ENCODE results near the gene IL18RAP. TPM values are rescaled to one million over a fixed set of nuclear protein-coding genes. Genes with fewer than 3 reads are reported as not detected.

Gene IL18RAP
- total and polyA plus RNA-seq, 2 donors (not counting 3 experiments of a cell fraction or from before 2014, with no cell fraction given), result 0.03 TPM; not detected in 1

DNA sequence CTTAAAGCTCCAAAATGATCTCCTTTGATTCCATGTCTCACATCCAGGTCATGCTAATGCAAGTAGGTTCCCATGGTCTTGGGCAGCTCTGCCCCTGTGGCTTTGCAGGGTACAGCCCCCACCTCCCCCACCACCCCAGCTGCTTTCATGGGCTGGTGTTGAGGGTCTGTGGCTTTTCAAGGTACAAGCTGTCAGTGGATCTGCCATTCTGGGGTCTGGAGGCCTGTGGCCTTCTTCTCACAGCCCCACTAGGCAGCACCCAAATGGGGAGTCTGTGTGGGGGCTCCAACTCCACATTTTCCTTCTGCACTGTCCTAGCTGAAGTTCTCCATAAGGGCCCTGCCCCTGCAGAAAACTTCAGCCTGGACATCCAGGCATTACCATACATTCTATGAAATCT, 69.0 kb downstream of the IL18RAP start:
- intact Hi-C loops (cut with micrococcal nuclease), result no loop called here
- Histone ChIP-seq H3K27ac (ENCODE audit: insufficient read depth, low read depth, low read length) (no peak overlapping the region), H3K4me3 (replicated peaks in 1 of 3; ENCODE audit: insufficient read depth in 1 of 3, low read depth in 1 of 3, low read length in 3 of 3) (no peak overlapping the region), H3K9ac (replicated peaks; ENCODE audit: extremely low read depth, insufficient read depth, low read length) (no peak overlapping the region), H3K4me1 (ENCODE audit: control insufficient read depth, extremely low read depth, insufficient read depth, low read length) (no peaks in the 10 kb centered on the region), H3K79me2 (ENCODE audit: control insufficient read depth, insufficient read depth, low read length) (no peaks in the 10 kb centered on the region), H2AFZ (ENCODE audit: low read depth, low read length) (no peak overlapping the region), H3K36me3 (ENCODE audit: control insufficient read depth in 2 of 2, extremely low read depth in 1 of 2, insufficient read depth in 2 of 2, low read length in 2 of 2) (no peaks in the 10 kb centered on the region), H3K4me2 (ENCODE audit: insufficient read depth, low read length) (no peak overlapping the region), H3K9me1 (replicated peaks; ENCODE audit: control insufficient read depth, extremely low read depth, insufficient read depth, low read length) (no peaks in the 10 kb centered on the region), H3K27me3 (ENCODE audit: control insufficient read depth in 2 of 2, insufficient read depth in 2 of 2, low read length in 2 of 2) (peaks cover 5 to 27% of the 10 kb centered on the region in 2 experiments), H3K9me3 (replicated peaks; ENCODE audit: control insufficient read depth, insufficient read depth, low read length) (no peaks in the 10 kb centered on the region), H4K20me1 (replicated peaks; ENCODE audit: control insufficient read depth, extremely low read depth, insufficient read depth, low read length) (no peaks in the 10 kb centered on the region)
- ChIA-PET POLR2A (no interaction called here), CTCF (interaction anchor here (1.1 to 3.6 kb wide), 2 partner anchors 19 to 124 kb away, joined by 4 to 14 read pairs; partner anchors contain the start of gene SLC9A4)
- no peak for DNase-seq (ENCODE audit: low read depth, low spot score)
- FAIRE-seq, result no peak
- TF ChIP-seq POLR2AphosphoS5 (IDR thresholded peaks at IDR 0.05; ENCODE audit: insufficient read depth, low read depth, low read length), result no peak
- TF ChIP-seq MYC (IDR thresholded peaks at IDR 0.05; ENCODE audit: low read depth, low read length), result no peak
- TF ChIP-seq, protein P1, sequence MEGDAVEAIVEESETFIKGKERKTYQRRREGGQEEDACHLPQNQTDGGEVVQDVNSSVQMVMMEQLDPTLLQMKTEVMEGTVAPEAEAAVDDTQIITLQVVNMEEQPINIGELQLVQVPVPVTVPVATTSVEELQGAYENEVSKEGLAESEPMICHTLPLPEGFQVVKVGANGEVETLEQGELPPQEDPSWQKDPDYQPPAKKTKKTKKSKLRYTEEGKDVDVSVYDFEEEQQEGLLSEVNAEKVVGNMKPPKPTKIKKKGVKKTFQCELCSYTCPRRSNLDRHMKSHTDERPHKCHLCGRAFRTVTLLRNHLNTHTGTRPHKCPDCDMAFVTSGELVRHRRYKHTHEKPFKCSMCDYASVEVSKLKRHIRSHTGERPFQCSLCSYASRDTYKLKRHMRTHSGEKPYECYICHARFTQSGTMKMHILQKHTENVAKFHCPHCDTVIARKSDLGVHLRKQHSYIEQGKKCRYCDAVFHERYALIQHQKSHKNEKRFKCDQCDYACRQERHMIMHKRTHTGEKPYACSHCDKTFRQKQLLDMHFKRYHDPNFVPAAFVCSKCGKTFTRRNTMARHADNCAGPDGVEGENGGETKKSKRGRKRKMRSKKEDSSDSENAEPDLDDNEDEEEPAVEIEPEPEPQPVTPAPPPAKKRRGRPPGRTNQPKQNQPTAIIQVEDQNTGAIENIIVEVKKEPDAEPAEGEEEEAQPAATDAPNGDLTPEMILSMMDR (IDR thresholded peaks at IDR 0.05; ENCODE audit: extremely low read depth in 1 of 2, insufficient read depth in 1 of 2, low read depth in 1 of 2, low read length in 2 of 2), result no peak
- BruUV-seq (replicated peaks), result no TSS peak
- dilution Hi-C loops (cut with MboI; ENCODE audit: extremely low pct_ligation_motif_present, low sequenced_read_pairs), result loop anchor here (25.0 kb wide), 1 partner anchor 95 kb away; no protein-coding TSS in a partner anchor

DNA sequence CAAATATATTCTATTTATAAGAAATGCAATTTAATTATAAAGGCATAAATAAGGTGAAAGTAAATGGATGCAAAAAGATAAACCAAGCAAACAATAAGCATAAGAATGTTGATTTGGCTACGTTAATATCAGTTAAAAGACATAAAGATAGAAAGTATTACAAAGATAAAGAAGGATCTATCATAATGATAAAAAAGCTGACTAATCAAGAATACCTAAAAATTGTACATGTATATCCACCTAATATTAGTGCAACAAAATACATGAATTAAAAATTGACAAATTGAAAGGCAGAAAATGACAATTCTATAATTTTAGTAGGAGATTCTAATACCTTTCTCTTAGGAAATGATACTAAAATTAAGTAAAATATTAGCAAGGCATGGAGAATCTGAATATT, 71.6 kb downstream of the IL18RAP start:
- no peaks in the 10 kb centered on the region for H4K20me1 ChIP-seq (replicated peaks; ENCODE audit: control insufficient read depth, extremely low read depth, insufficient read depth, low read length)
- H3K79me2 ChIP-seq (ENCODE audit: control insufficient read depth, insufficient read depth, low read length), result no peaks in the 10 kb centered on the region
- ChIA-PET POLR2A (no interaction called here), CTCF (no interaction called here)
- peaks cover 2 to 24% of the 10 kb centered on the region in 2 experiments for H3K27me3 ChIP-seq (ENCODE audit: control insufficient read depth in 2 of 2, insufficient read depth in 2 of 2, low read length in 2 of 2)
- DNase-seq (ENCODE audit: low read depth, low spot score), result no peak
- H2AFZ ChIP-seq (ENCODE audit: low read depth, low read length), result no peak overlapping the region
- H3K4me1 ChIP-seq (ENCODE audit: control insufficient read depth, extremely low read depth, insufficient read depth, low read length), result no peaks in the 10 kb centered on the region
- intact Hi-C loops (cut with micrococcal nuclease), result no loop called here
- no peak overlapping the region for H3K9ac ChIP-seq (replicated peaks; ENCODE audit: extremely low read depth, insufficient read depth, low read length)
- H3K4me2 ChIP-seq (ENCODE audit: insufficient read depth, low read length), result no peak overlapping the region
- no peaks in the 10 kb centered on the region for H3K9me3 ChIP-seq (replicated peaks; ENCODE audit: control insufficient read depth, insufficient read depth, low read length)
- dilution Hi-C loops (cut with MboI; ENCODE audit: extremely low pct_ligation_motif_present, low sequenced_read_pairs), result loop anchor here (25.0 kb wide), 1 partner anchor 93 kb away; no protein-coding TSS in a partner anchor
- no peak overlapping the region for H3K27ac ChIP-seq (ENCODE audit: insufficient read depth, low read depth, low read length)
- no TSS peak for BruUV-seq (replicated peaks)
- TF ChIP-seq, protein P2, sequence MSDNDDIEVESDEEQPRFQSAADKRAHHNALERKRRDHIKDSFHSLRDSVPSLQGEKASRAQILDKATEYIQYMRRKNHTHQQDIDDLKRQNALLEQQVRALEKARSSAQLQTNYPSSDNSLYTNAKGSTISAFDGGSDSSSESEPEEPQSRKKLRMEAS (IDR thresholded peaks at IDR 0.05; ENCODE audit: insufficient read depth, insufficient read length), result no peak
- TF ChIP-seq, protein P1 (IDR thresholded peaks at IDR 0.05; ENCODE audit: extremely low read depth in 1 of 2, insufficient read depth in 1 of 2, low read depth in 1 of 2, low read length in 2 of 2), result no peak
- TF ChIP-seq FOS (IDR thresholded peaks at IDR 0.05; ENCODE audit: borderline replicate concordance, insufficient read depth, low read length) (no peak), JUN (IDR thresholded peaks at IDR 0.05; ENCODE audit: borderline replicate concordance, insufficient read depth, insufficient read length, low read depth) (no peak), POLR2AphosphoS5 (IDR thresholded peaks at IDR 0.05; ENCODE audit: insufficient read depth, low read depth, low read length) (no peak), MYC (IDR thresholded peaks at IDR 0.05; ENCODE audit: low read depth, low read length) (no peak), POLR2A (IDR thresholded peaks at IDR 0.05; ENCODE audit: low read depth, low read length) (no peak), EZH2 (IDR thresholded peaks at IDR 0.05; ENCODE audit: borderline replicate concordance, low read depth, low read length, severe bottlenecking) (no peak), GATA2 (IDR thresholded peaks at IDR 0.05; ENCODE audit: insufficient read depth, insufficient read length, low read depth, low read length) (no peak)
- H3K4me3 ChIP-seq (replicated peaks in 1 of 3; ENCODE audit: insufficient read depth in 1 of 3, low read depth in 1 of 3, low read length in 3 of 3), result no peak overlapping the region
- no peaks in the 10 kb centered on the region for H3K36me3 ChIP-seq (ENCODE audit: control insufficient read depth in 2 of 2, extremely low read depth in 1 of 2, insufficient read depth in 2 of 2, low read length in 2 of 2)
- H3K9me1 ChIP-seq (replicated peaks; ENCODE audit: control insufficient read depth, extremely low read depth, insufficient read depth, low read length), result no peaks in the 10 kb centered on the region
- no peak for FAIRE-seq

Measured in endothelial cell of umbilical vein (primary cell).